Naive B cell (primary cell): Measurements from ENCODE around the gene SPTBN1. TPM values are rescaled to one million over a fixed set of nuclear protein-coding genes. Genes with fewer than 3 reads are reported as not detected.

ENCODE experiments used
- ATAC-seq, 2 donors: fragments of 150-1000 bp; cut with Tn5 transposase; 2 replicates each; pipeline ENCODE4 v1.10.0; 2021; ENCODE audit warnings: low read depth in 2 of 2, mild to moderate bottlenecking in 2 of 2, moderate library complexity in 2 of 2
- DNase-seq: peaks from one replicate; pipeline ENCODE4 v3.0.0; 2022
- H3K27ac Mint-ChIP-seq, 6 donors: one replicate each; pipeline ENCODE4 v1.8.0; 2020 to 2022; ENCODE audit warnings: mild to moderate bottlenecking in 6 of 6, mixed read lengths in 6 of 6, moderate library complexity in 5 of 6, inconsistent platforms in 2 of 6
- H3K27me3 Mint-ChIP-seq, 3 donors: one replicate each; pipeline ENCODE4 v1.8.0; 2021 to 2022; ENCODE audit warnings: mixed read lengths in 3 of 3, mild to moderate bottlenecking in 1 of 3
- H3K36me3 Mint-ChIP-seq, 2 donors: one replicate each; pipeline ENCODE4 v1.8.0; 2020 to 2022; ENCODE audit warnings: mixed read lengths in 2 of 2, inconsistent platforms in 1 of 2, mild to moderate bottlenecking in 1 of 2
- H3K4me1 Mint-ChIP-seq, 3 donors: one replicate each; pipeline ENCODE4 v1.8.0; 2020 to 2022; ENCODE audit warnings: mixed read lengths in 3 of 3, inconsistent platforms in 1 of 3, mild to moderate bottlenecking in 1 of 3, moderate library complexity in 1 of 3
- H3K4me3 Mint-ChIP-seq, 8 donors: one replicate each; pipeline ENCODE4 v1.8.0; 2020 to 2022; ENCODE audit warnings: mild to moderate bottlenecking in 8 of 8, mixed read lengths in 8 of 8, moderate library complexity in 8 of 8, inconsistent platforms in 2 of 8
- H3K9me3 Mint-ChIP-seq, 7 donors: one replicate each; pipeline ENCODE4 v1.8.0; 2020 to 2022; ENCODE audit warnings: mixed read lengths in 7 of 7, mild to moderate bottlenecking in 5 of 7, inconsistent platforms in 2 of 7, moderate library complexity in 1 of 7
- polyA plus RNA-seq, 6 donors: library from polyadenylated mRNA; unstranded; fragments of 300-500 nt; fragmentation: Illumina TruSeq; gene quantifications; one replicate each; pipeline ENCODE4 v1.2.3, GENCODE V29; 2021; ENCODE audit warnings: low read depth in 6 of 6

The SPTBN1 gene
- polyA plus RNA-seq, 6 donors from 2014 or later = 4.1 to 72.6 (median 24.2) TPM

DNA sequence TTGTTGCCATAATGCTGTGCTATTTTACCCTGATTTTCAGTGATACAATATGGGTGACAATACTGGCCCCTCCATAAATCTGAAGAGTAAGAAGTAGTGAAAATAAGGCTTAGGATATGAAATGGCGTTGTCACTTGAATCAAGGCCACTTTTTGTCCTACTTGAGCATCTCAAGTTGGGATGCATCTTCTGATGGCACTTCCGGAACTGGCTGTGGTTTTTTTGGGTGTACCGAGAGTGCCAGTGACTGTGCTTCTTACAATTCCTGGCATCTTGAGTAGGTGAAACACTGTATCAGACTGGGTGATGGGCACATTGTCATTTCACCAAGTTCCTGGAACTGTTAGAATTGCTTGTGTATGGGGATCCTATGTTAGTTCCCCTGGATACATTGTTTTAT lies 214.9 kb downstream of the SPTBN1 start:
- H3K27me3 Mint-ChIP-seq = no peaks in the 10 kb centered on the region
- no peak for ATAC-seq
- H3K9me3 Mint-ChIP-seq = no peaks in the 10 kb centered on the region
- H3K4me3 Mint-ChIP-seq = no peak overlapping the region
- DNase-seq = no peak
- peaks cover 14 to 20% (median 15%) of the 10 kb centered on the region in 3 donors for H3K4me1 Mint-ChIP-seq
- peak overlapping the region in 1 of 6 donors; percentile 24 for H3K27ac Mint-ChIP-seq
- peaks cover 12 to 13% of the 10 kb centered on the region in 2 donors for H3K36me3 Mint-ChIP-seq

DNA sequence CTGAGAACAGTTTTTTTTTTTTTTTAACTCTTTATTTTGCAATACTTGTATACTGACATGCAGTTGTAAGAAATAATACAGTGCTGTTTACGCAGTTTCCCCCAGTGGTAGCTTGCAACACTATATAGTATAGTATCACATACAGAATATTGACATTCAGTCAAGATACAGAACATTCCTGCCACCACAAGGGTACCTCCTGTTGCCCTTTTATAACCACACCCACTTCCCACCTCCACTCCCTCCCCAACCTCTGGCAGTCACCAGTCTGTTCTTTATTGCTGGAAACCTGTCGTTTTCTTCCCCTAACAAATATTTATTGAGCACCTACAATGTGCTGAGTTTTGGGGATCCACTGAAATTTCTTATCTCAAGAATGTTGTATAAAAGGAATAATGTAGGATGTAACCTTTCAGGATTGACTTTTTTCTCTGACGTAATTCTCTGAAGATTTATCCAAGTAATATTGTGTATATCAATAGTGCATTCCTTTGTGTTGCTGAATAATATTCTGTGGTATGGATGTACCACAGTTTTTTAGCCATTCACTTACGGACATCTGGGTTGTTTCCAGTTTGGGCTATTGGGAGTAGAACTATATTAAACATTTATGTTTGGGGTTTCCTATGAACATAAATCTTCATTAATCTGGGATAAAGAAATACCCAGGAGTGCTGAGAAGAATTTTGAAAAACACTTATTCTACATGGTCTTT lies 215.9 kb downstream of the SPTBN1 start:
- Mint-ChIP-seq H3K27me3 (no peaks in the 10 kb centered on the region), H3K36me3 (peaks cover 7 to 13% of the 10 kb centered on the region in 2 donors), H3K9me3 (no peaks in the 10 kb centered on the region), H3K4me3 (peak overlapping the region in 1 of 8 donors; percentile 42), H3K4me1 (peaks cover 14 to 20% (median 15%) of the 10 kb centered on the region in 3 donors), H3K27ac (peak overlapping the region in 2 of 6 donors; percentile 29 to 37)
- ATAC-seq = no peak
- no peak for DNase-seq

DNA sequence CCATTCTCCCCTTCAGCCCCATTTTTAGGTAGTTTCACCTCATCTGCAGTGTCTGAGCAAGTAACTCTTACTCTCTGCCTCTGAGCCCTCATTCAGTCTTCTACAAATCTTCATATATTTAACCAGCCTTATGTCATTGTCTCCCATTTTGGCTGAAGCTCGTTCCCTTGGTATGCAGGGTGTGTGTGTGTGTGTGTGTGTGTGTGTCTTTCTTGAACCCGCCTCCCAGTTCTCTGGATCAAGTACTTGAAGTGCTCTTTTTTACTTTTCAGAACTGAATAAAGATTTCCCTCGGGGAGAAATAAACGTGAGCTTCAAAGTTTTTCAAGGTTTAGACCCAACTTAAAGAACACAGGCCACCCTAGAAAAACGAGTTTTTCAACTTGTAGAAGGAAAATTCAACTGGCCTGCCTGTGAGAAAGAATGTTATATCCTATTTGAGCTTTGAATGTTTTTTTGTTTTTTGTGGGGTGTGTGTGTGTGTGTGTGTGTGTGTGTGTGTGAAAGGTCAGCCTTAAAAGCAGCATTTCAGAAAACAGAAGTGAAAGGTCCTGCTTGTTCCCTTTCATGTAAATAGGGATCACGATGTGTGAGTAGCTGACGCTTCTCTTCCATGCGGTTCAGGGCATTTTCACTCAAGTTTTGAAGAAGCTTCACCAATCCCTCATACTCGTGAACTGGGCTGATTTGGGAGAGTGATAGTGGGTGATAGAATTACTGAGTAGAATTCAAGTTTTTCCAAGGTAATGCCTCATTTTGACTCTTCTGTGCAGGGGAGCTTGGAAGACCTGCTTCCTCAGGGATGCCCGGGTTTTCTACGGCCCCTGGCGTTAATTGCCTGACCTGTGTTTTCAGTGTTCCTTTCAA lies 216.7 kb downstream of the SPTBN1 start:
- peaks cover 0 to 13% of the 10 kb centered on the region in 2 donors for H3K36me3 Mint-ChIP-seq
- peak; percentile 47 for DNase-seq
- H3K9me3 Mint-ChIP-seq = no peaks in the 10 kb centered on the region
- H3K27me3 Mint-ChIP-seq = no peaks in the 10 kb centered on the region
- H3K4me3 Mint-ChIP-seq = peak overlapping the region in 7 of 8 donors; percentile 35 to 77 (median 58)
- peak overlapping the region; percentile 29 to 97 (median 86) for H3K27ac Mint-ChIP-seq
- H3K4me1 Mint-ChIP-seq = peaks cover 15 to 27% (median 20%) of the 10 kb centered on the region in 3 donors
- ATAC-seq = peak; percentile 91

DNA sequence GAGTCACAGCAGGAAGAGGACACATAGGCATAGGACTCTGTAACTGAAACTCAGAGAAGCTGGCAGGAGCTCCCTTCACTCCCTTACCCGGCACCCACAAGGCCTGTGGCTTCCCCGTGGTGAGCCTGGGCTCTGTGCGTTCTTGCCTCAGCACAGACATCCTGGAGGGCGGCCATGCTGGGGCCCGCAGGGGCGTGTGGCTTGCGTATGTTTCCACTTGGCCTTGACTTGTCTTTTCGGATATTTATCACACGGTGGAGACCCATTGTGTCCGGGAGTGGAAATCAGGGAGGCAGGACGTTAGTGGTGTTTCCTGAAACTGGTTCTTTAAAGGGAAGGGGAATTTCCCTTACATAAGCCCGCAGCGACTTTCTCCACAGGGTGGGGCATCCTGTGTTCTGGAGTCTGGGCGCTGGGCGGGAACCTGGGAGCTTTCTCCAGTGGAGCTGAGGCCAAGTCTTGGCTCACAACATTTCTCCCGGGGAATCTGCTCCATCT lies 217.4 kb downstream of the SPTBN1 start:
- no peaks in the 10 kb centered on the region for H3K27me3 Mint-ChIP-seq
- H3K4me3 Mint-ChIP-seq = peak overlapping the region in 7 of 8 donors; percentile 35 to 77 (median 58)
- peaks cover 16 to 34% (median 21%) of the 10 kb centered on the region in 3 donors for H3K4me1 Mint-ChIP-seq
- DNase-seq (no peak), ATAC-seq (peak; percentile 61 to 62)
- peaks cover 0 to 13% of the 10 kb centered on the region in 2 donors for H3K36me3 Mint-ChIP-seq
- no peaks in the 10 kb centered on the region for H3K9me3 Mint-ChIP-seq
- peak overlapping the region in 5 of 6 donors; percentile 29 to 97 (median 82) for H3K27ac Mint-ChIP-seq

DNA sequence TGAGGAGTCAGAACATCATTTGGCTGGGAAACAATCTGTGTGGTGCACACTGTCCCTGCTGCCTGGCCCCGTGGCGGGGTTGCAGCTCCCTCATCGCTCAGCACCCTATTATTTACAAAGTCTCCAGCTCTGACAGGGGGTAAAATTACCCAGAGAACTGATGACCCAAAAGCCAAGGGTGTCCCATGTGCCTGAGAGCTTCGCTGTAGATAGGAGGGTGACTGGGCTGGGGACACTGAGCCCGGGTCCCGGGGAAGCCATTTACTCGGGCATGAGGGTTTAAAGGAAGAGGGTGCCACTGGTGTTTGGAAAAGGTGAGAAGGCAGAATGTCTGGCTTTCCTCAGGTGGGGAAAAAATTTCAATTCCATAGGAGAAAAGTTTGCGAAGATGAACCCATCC lies 219.2 kb downstream of the SPTBN1 start:
- no peak overlapping the region for H3K4me3 Mint-ChIP-seq
- H3K27ac Mint-ChIP-seq = peak overlapping the region in 1 of 6 donors; percentile 26
- no peak for ATAC-seq
- H3K9me3 Mint-ChIP-seq = no peaks in the 10 kb centered on the region
- H3K4me1 Mint-ChIP-seq = peaks cover 21 to 40% (median 27%) of the 10 kb centered on the region in 3 donors
- peaks cover 0 to 9% of the 10 kb centered on the region in 2 donors for H3K36me3 Mint-ChIP-seq
- DNase-seq = no peak
- H3K27me3 Mint-ChIP-seq = no peaks in the 10 kb centered on the region

DNA sequence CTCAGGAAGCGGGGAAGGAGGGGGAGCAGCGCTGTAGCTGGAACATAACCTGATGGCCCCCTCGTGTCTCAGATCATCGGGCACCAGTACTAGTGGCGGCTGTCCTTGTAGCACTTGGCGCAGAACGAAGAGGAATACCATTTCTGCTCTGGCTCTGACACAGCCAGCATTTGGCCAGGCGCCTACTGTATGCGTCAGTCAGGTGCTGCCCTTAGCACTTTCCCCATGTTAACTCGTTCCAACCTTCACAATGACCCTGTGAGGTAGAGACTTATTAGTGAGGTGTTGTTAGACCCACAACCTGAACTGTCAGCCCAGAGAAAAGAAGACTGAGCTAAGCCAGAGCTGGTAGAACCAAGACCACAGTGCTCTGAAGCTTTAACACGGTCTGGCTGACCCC lies 219.6 kb downstream of the SPTBN1 start:
- DNase-seq (no peak), ATAC-seq (no peak)
- no peak overlapping the region for H3K4me3 Mint-ChIP-seq

DNA sequence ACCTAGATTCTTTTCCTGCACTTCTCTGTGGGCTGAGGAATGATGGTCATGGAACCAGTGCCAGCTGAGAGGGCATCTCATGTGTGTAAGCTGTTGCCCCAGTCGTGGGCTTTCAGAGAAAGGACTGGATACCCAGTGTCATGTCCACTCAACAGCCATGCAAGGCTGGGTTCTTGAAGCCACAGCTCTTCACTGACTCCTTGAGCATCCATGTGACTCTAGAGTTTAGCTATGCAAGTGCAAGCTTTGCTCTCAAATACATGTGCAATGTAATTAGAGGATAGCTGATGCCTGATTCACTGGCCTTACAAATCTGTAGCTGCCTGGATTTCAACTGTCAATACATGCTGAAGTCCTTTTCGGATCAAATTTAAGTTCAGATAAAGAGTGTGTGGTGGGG lies 220.5 kb downstream of the SPTBN1 start:
- DNase-seq (no peak), ATAC-seq (no peak)
- Mint-ChIP-seq H3K27ac (peak overlapping the region in 2 of 6 donors; percentile 25 to 53), H3K4me1 (peaks cover 21 to 40% (median 27%) of the 10 kb centered on the region in 3 donors), H3K27me3 (no peaks in the 10 kb centered on the region), H3K9me3 (peaks cover 0 to 5% (median under 1%) of the 10 kb centered on the region in 7 donors), H3K36me3 (peaks cover 0 to 3% of the 10 kb centered on the region in 2 donors), H3K4me3 (peak overlapping the region in 1 of 8 donors; percentile 3)

More for the DNA sequence above, 219.6 kb downstream of the SPTBN1 start:
- Mint-ChIP-seq H3K4me1 (peaks cover 21 to 40% (median 27%) of the 10 kb centered on the region in 3 donors), H3K36me3 (peaks cover 0 to 4% of the 10 kb centered on the region in 2 donors), H3K9me3 (no peaks in the 10 kb centered on the region), H3K27me3 (no peaks in the 10 kb centered on the region), H3K27ac (no peak overlapping the region)

DNA sequence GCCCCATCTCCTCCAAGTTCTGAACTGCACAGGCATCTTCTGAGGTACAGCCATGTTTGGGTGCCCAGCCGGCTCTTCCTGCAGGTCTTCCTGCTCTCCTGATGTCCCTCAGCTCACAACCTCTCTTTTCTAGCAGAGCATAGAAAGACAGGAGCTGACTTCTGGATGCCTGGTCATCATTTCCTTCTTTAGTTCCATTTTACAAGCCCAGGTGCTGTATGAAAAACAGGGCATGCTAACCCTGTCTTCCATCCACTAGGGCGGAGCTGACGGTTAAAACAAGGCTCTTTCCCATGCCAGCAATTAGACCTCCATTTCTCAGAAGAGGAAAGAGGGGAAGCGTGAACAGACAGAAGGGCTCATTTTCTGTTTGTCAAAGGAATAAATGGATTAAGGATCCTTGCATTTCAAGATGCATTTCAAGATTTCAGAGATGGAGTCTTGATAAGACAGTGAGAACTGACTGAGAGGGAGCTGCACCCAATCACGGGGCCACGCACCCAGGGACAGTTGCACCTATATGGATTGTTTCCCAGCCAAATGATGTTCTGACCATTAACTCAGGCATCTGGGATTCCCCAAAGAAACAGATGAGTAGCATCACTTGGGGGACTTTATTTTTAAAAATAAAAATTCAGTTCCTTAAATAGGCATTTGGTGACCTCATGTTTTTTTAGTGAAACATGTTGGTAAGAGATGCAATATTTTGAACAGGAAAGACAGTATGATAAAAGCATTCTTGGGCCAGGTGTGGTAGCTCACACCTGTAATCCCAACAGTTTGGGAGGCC lies 221.5 kb downstream of the SPTBN1 start:
- Mint-ChIP-seq H3K4me3 (no peak overlapping the region), H3K9me3 (peaks cover 0 to 7% (median 2%) of the 10 kb centered on the region in 7 donors), H3K27me3 (no peaks in the 10 kb centered on the region), H3K4me1 (peaks cover 17 to 35% (median 23%) of the 10 kb centered on the region in 3 donors), H3K36me3 (peaks cover 0 to 6% of the 10 kb centered on the region in 2 donors), H3K27ac (no peak overlapping the region)
- DNase-seq (no peak), ATAC-seq (peak in 1 of 2 donors; percentile 13)

DNA sequence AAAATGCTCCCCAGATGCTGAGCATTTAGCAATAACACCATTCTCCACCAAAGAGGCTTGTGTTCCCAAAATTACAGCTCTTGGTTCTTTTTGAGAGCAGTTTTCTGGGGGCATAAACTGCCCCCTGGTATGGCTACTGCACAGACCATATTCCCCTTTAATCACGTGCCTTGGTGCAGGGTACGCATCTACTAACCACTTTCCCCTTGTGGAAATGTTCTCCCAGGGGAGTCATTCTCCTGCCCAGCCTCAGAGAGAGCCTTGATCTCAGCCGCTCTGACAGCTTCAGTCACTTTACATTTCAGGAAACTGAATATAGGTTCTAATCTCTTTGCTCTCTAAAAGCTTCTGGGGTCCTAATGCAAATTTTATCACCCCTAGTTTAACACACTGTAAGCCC lies 222.6 kb downstream of the SPTBN1 start:
- no peaks in the 10 kb centered on the region for H3K27me3 Mint-ChIP-seq
- peak overlapping the region in 3 of 6 donors; percentile 44 to 66 (median 52) for H3K27ac Mint-ChIP-seq
- no peak overlapping the region for H3K4me3 Mint-ChIP-seq
- ATAC-seq (no peak), DNase-seq (no peak)
- peaks cover 0 to 7% (median 2%) of the 10 kb centered on the region in 7 donors for H3K9me3 Mint-ChIP-seq
- H3K36me3 Mint-ChIP-seq = peaks cover 0 to 6% of the 10 kb centered on the region in 2 donors
- peaks cover 6 to 24% (median 13%) of the 10 kb centered on the region in 3 donors for H3K4me1 Mint-ChIP-seq

DNA sequence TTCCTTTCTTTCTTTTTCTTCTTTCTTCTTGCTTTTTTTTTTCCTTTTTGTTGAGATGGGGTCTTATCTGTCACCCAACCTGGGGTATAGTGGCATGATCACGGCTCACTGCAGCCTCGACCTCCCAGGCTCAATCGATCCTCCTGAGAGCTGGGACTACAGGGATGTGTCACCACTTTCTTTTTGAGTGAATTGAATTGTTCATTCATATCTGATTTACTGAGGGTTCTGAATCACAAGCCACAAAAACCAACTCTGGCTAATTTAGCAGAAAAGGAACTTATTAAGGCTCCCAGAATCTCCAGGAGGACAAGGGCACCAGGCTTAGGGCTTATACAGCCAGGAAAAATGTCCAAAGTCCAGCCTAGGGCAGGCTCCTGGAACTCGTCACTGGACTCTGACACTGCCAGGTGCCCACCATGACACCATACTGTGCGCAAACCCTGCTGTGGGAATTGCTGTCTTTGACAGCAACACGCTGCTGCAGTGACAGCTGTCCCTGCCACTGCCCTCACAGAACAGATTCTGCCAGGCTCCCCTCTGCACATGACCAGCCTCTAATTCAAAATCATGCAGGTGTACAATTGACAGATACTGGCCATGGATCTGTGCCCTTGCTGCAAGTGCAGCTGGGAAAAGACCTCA lies 224.4 kb downstream of the SPTBN1 start:
- peaks cover 0 to 6% of the 10 kb centered on the region in 2 donors for H3K36me3 Mint-ChIP-seq
- ATAC-seq (no peak), DNase-seq (no peak)
- no peak overlapping the region for H3K4me3 Mint-ChIP-seq
- peaks cover 0 to 7% (median 2%) of the 10 kb centered on the region in 7 donors for H3K9me3 Mint-ChIP-seq
- H3K27ac Mint-ChIP-seq = peak overlapping the region in 1 of 6 donors; percentile 49
- peaks cover 6 to 20% (median 13%) of the 10 kb centered on the region in 3 donors for H3K4me1 Mint-ChIP-seq
- peaks cover 0 to 5% (median 0%) of the 10 kb centered on the region in 3 donors for H3K27me3 Mint-ChIP-seq

DNA sequence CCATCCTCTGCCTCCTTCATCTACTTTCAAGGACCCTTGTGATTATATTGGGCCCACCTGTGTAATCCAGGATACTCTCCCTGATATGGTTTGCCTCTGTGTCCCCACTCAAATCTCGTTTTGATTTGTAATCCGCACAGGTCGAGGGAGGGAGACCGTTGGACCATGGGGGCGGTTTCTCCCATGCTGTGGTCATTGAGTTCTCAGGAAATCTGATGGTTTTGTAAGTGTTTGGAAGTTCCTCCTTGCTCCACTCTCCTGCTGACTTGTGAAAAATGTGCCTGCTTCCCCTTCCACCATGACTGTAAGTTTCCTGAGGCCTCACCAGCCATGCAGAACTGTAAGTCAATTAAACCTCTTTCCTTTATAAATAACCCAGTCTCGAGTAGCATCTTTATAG lies 225.3 kb downstream of the SPTBN1 start:
- H3K9me3 Mint-ChIP-seq = peaks cover 0 to 7% (median 2%) of the 10 kb centered on the region in 7 donors
- H3K4me3 Mint-ChIP-seq = no peak overlapping the region
- H3K27ac Mint-ChIP-seq = peak overlapping the region in 2 of 6 donors; percentile 33 to 36
- peaks cover 0 to 6% of the 10 kb centered on the region in 2 donors for H3K36me3 Mint-ChIP-seq
- peaks cover 6 to 20% (median 13%) of the 10 kb centered on the region in 3 donors for H3K4me1 Mint-ChIP-seq
- peaks cover 0 to 9% (median 0%) of the 10 kb centered on the region in 3 donors for H3K27me3 Mint-ChIP-seq
- DNase-seq (no peak), ATAC-seq (no peak)

DNA sequence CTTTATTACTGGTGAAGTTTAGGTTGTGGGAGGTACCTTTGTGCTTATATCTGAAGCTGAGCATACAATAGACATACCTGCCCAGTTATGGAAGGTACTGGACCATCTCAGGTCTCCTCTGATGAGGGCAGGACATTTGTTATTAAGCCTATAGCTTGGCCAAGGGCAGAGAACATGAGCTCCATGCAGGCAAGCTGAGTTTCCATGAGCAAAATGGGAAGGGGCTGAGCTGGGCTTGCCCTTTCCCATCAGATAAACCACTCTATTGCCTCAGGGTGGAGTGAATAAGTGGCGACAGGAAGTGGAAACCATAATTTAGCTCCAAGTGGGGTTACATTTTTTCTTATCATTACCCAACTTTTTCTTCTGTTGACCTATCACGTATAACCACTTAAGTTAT lies 227.5 kb downstream of the SPTBN1 start:
- Mint-ChIP-seq H3K27ac (no peak overlapping the region), H3K4me1 (peaks cover 4 to 6% (median 6%) of the 10 kb centered on the region in 3 donors), H3K36me3 (peaks cover 0 to 6% of the 10 kb centered on the region in 2 donors), H3K4me3 (no peak overlapping the region), H3K9me3 (peaks cover 0 to 7% (median 2%) of the 10 kb centered on the region in 7 donors), H3K27me3 (peaks cover 0 to 16% (median 3%) of the 10 kb centered on the region in 3 donors)
- ATAC-seq (no peak), DNase-seq (no peak)
